CD4-positive, alpha-beta memory T cell (primary cell): ENCODE data around the gene CERS5. TPM values are rescaled to one million over a fixed set of nuclear protein-coding genes. Genes with fewer than 3 reads are reported as not detected.

Experiments used
- CTCF ChIA-PET: fragments of 350-600 bp; sonication (Branson Sonifier 250); formaldehyde crosslinking; loops from one replicate; lab custom pipeline; 2021; ENCODE audit warnings: inconsistent platforms; ENCODE audit not compliant: partially characterized antibody; lab: Charles Lee
- POLR2A ChIA-PET: fragments of 350-600 bp; sonication (Branson Sonifier 250); formaldehyde crosslinking; loops from one replicate; lab custom pipeline; 2021; ENCODE audit not compliant: partially characterized antibody; lab: Charles Lee
- DNase-seq, 5 donors: peaks; one replicate each; pipeline versions ENCODE4 v3.0.0 to v3.0.0-alpha.2; 2020 to 2022; ENCODE audit warnings: mixed read lengths in 1 of 5
- H3K27ac ChIP-seq: one replicate; pipeline ENCODE4 v1.7.0; 2013; ENCODE audit warnings: low read depth, low read length
- H3K27me3 ChIP-seq: 2 replicates; pipeline ENCODE4 v1.7.0; 2013; ENCODE audit warnings: mild to moderate bottlenecking, low read length, moderate library complexity; ENCODE audit not compliant: insufficient read depth
- H3K36me3 ChIP-seq: 2 replicates; pipeline ENCODE4 v1.7.0; 2013; ENCODE audit warnings: mild to moderate bottlenecking, low read length, moderate library complexity; ENCODE audit not compliant: insufficient read depth
- H3K4me1 ChIP-seq: 2 replicates; pipeline ENCODE4 v1.7.0; 2013; ENCODE audit warnings: mild to moderate bottlenecking, low read length, moderate library complexity; ENCODE audit not compliant: insufficient read depth
- H3K4me3 ChIP-seq, 2 donors: one replicate each; pipeline ENCODE4 v1.7.0; 2013; ENCODE audit warnings: low read length in 2 of 2, mild to moderate bottlenecking in 1 of 2
- H3K9me3 ChIP-seq, 2 donors: one replicate each; pipeline ENCODE4 v1.7.0; 2013; ENCODE audit warnings: low read length in 2 of 2, control low read depth in 1 of 2; ENCODE audit not compliant: control insufficient read depth in 1 of 2
- H3K27ac Mint-ChIP-seq, 7 donors: one replicate each; pipeline ENCODE4 v1.8.0; 2020 to 2021; ENCODE audit warnings: mixed read lengths in 7 of 7, mild to moderate bottlenecking in 6 of 7, inconsistent platforms in 3 of 7, moderate library complexity in 3 of 7
- H3K27me3 Mint-ChIP-seq, 2 donors: one replicate each; pipeline ENCODE4 v1.8.0; 2020 to 2021; ENCODE audit warnings: mixed read lengths in 2 of 2
- H3K36me3 Mint-ChIP-seq, 2 donors: one replicate each; pipeline ENCODE4 v1.8.0; 2020 to 2021; ENCODE audit warnings: mixed read lengths in 2 of 2, inconsistent platforms in 1 of 2, mild to moderate bottlenecking in 1 of 2
- H3K4me1 Mint-ChIP-seq, 4 donors: one replicate each; pipeline ENCODE4 v1.8.0; 2020 to 2021; ENCODE audit warnings: mixed read lengths in 4 of 4, mild to moderate bottlenecking in 1 of 4
- H3K4me3 Mint-ChIP-seq, 8 donors: one replicate each; pipeline ENCODE4 v1.8.0; 2020 to 2021; ENCODE audit warnings: mixed read lengths in 8 of 8, mild to moderate bottlenecking in 7 of 8, moderate library complexity in 6 of 8, inconsistent platforms in 3 of 8
- H3K9me3 Mint-ChIP-seq, 8 donors: one replicate each; pipeline ENCODE4 v1.8.0; 2020 to 2021; ENCODE audit warnings: mixed read lengths in 8 of 8, mild to moderate bottlenecking in 5 of 8, inconsistent platforms in 3 of 8, moderate library complexity in 1 of 8
- intact Hi-C: fragments of 100-400 bp; cut with micrococcal nuclease; formaldehyde crosslinking; loops from one replicate; pipeline ENCODE4 v1.15.1; 2023
- polyA plus RNA-seq, 2 donors: library from polyadenylated mRNA; unstranded; fragments of 300-500 nt; fragmentation: Illumina TruSeq; gene quantifications; one replicate each; pipeline ENCODE4 v1.2.3, GENCODE V29; 2021
- total RNA-seq, 2 experiments: library from RNA; stranded (reverse); gene quantifications; one replicate each; pipeline ENCODE4 v1.2.3, GENCODE V29; 2021

CERS5 gene
- total and polyA plus RNA-seq, 4 experiments from 2014 or later, result 42.1 to 62.7 (median 46.6) TPM

DNA sequence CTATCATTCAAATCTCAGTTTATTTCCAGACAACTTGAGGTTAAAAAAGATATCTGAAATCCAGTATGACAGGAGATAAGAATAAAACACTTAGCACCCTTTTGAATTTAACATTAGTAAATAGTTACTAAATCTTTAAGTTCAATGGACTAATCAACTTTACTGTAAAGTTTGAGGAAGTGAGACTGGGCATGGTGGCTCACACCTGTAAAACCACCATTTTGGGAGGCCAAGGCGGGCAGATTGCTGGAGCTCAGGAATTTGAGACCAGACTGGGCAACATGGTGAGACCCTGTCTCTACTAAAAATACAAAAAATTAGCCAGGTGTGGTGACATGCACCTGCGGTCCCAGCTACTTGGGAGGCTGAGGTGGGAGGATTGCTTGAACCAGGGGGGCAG lies 40.3 kb upstream of the CERS5 start:
- Mint-ChIP-seq H3K36me3 (peaks cover 24 to 31% of the 10 kb centered on the region in 2 donors), H3K4me3 (no peak overlapping the region), H3K27ac (peak overlapping the region in 2 of 7 donors; percentile 27 to 56), H3K9me3 (no peaks in the 10 kb centered on the region), H3K4me1 (peaks cover 12 to 27% (median 17%) of the 10 kb centered on the region in 4 donors), H3K27me3 (no peaks in the 10 kb centered on the region)
- ChIA-PET CTCF (interaction anchor here (1.3 to 2.4 kb wide), 2 partner anchors 12 to 20 kb away, joined by 3 to 6 read pairs; no protein-coding TSS in a partner anchor), POLR2A (interaction anchor here (0.9 to 1.0 kb wide), 3 partner anchors 14 to 16 kb away, joined by 3 to 4 read pairs (median 4); no protein-coding TSS in a partner anchor)
- intact Hi-C loops, result no loop called here
- Histone ChIP-seq H3K27me3 (no peaks in the 10 kb centered on the region), H3K36me3 (peaks cover 12% of the 10 kb centered on the region), H3K9me3 (no peaks in the 10 kb centered on the region), H3K4me3 (no peak overlapping the region), H3K4me1 (peaks cover 24% of the 10 kb centered on the region), H3K27ac (no peak overlapping the region)
- DNase-seq, result no peak

DNA sequence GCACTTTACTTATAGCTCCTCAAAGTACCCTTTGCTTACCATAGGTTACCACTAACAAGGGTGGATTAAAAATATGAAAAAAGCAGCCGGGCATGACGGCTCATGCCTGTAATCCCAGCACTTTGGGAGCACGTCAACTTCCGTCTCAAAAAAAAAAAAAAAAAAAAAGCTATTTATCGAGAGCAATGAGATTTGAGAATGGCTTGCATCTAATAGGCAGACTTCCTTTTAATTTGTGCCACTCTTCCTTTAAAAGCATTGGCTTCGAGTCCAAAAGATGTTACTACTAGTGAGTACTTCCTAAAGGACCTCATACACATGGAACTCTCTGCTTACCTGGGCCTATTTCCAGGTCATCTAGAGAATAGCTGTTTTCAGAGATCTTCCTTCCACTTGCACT lies 38.5 kb upstream of the CERS5 start:
- H3K27ac ChIP-seq, result no peak overlapping the region
- intact Hi-C loops, result no loop called here
- Mint-ChIP-seq H3K27me3 (no peaks in the 10 kb centered on the region), H3K4me3 (no peak overlapping the region), H3K36me3 (peaks cover 31 to 40% of the 10 kb centered on the region in 2 donors), H3K27ac (no peak overlapping the region), H3K9me3 (no peaks in the 10 kb centered on the region), H3K4me1 (peaks cover 2 to 9% (median 4%) of the 10 kb centered on the region in 4 donors)
- H3K4me3 ChIP-seq, result no peak overlapping the region
- peaks cover 6% of the 10 kb centered on the region for H3K4me1 ChIP-seq
- no peaks in the 10 kb centered on the region for H3K27me3 ChIP-seq
- DNase-seq, result no peak
- CTCF ChIA-PET, result interaction anchor here (0.7 kb wide), 3 partner anchors 9 to 180 kb away, joined by 3 read pairs; no protein-coding TSS in a partner anchor
- peaks cover 23% of the 10 kb centered on the region for H3K36me3 ChIP-seq
- POLR2A ChIA-PET, result interaction anchor here (0.6 kb wide), 1 partner anchor 48 kb away, joined by 3 read pairs; no protein-coding TSS in a partner anchor
- H3K9me3 ChIP-seq, result no peaks in the 10 kb centered on the region

DNA sequence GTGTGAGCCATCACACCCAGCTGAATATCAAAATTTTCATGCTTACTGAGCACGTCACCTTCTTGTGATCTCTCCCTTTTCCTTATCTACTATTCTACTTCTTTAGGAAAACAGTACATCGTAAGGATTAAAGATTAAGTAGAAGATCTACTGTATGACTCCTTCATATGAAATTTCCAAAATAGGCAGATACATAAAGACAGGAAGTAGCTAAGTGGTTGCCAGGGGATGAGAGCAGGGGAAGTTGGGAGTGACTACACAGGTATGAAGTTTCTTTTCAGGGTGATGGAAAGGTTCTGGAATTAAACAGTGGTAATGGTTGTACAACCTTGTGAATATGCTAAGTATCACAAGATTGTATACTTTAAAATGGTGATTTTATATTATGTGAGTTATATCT lies 36.5 kb upstream of the CERS5 start:
- Histone ChIP-seq H3K36me3 (peaks cover 29% of the 10 kb centered on the region), H3K27me3 (no peaks in the 10 kb centered on the region), H3K27ac (no peak overlapping the region), H3K9me3 (no peaks in the 10 kb centered on the region), H3K4me3 (no peak overlapping the region), H3K4me1 (no peaks in the 10 kb centered on the region)
- no peak for DNase-seq
- intact Hi-C loops, result no loop called here
- Mint-ChIP-seq H3K4me1 (peaks cover 0 to 5% (median 2%) of the 10 kb centered on the region in 4 donors), H3K9me3 (no peaks in the 10 kb centered on the region), H3K4me3 (no peak overlapping the region), H3K27me3 (no peaks in the 10 kb centered on the region), H3K27ac (peak overlapping the region in 1 of 7 donors; percentile 11), H3K36me3 (peaks cover 42 to 52% of the 10 kb centered on the region in 2 donors)
- CTCF ChIA-PET, result interaction anchor here (1.6 kb wide), 1 partner anchor 17 kb away, joined by 4 read pairs; no protein-coding TSS in a partner anchor
- POLR2A ChIA-PET, result no interaction called here

DNA sequence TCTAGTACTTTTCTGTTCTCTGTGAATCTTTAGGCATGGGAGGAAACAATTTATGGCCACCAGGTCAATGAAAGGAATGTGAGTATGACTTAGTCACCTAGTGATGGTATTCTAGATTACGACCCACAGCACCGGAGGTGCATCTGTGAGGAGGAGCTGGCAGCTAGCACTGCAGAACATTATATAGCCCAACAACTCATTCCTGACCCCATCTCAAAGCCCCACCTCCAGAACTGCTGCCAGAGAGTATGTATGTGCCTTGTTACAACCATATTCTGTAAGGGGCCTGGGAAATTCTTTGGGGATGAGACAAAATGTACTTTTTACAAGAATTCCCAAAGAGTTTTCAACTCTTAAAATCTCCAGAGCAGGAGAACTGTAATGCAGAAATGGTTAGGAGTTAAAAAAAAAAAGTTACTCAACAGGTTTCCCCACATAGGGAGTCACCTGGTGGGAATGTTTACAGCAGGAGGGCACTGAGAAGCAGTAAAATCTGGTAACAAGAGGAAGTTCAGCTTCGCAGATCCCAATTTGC lies 34.9 kb upstream of the CERS5 start:
- Histone ChIP-seq H3K27ac (no peak overlapping the region), H3K4me1 (no peaks in the 10 kb centered on the region), H3K9me3 (no peaks in the 10 kb centered on the region), H3K27me3 (no peaks in the 10 kb centered on the region), H3K36me3 (peaks cover 35% of the 10 kb centered on the region), H3K4me3 (no peak overlapping the region)
- Mint-ChIP-seq H3K4me3 (no peak overlapping the region), H3K4me1 (peaks cover 0 to 5% (median 1%) of the 10 kb centered on the region in 4 donors), H3K36me3 (peaks cover 48 to 56% of the 10 kb centered on the region in 2 donors), H3K27ac (peak overlapping the region in 1 of 7 donors; percentile 70), H3K9me3 (no peaks in the 10 kb centered on the region), H3K27me3 (no peaks in the 10 kb centered on the region)
- ChIA-PET CTCF (interaction anchor here (1.2 kb wide), 1 partner anchor 26 kb away, joined by 3 read pairs; no protein-coding TSS in a partner anchor), POLR2A (no interaction called here)
- no peak for DNase-seq
- intact Hi-C loops, result no loop called here

DNA sequence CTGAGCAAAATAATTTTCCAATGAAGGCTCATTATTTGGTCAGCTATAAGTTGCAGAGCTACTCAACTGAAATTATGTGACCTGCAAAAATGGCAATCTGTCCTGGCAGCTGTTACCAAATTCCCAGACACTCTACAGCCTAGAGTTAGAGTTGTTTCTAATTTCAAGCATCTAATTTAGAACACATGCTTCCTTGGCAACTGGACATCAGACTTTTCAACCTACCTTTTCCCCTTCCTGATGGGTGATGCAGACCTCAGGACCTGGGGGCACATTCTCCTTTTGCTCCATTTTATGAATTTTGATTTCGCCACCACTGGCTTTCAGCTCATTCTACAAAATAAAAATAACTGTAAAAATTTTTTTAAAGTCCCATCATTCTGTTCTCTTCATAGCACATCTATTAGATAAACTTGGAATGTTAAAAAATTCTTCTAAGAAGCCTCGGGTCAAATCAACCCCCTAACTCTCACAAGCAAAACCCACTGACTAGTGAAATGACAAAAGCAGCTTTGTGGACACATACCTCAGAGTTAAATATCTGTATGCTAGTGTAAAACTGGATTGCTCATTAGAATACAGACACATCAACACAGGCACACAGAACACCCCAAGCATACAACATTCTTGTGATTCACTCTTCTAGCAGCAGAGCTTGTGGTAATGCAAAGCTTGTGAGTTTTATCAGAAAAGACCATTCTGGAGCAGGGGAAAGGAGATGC lies 33.5 kb upstream of the CERS5 start:
- H3K27ac Mint-ChIP-seq, result no peak overlapping the region
- no peak overlapping the region for H3K4me3 Mint-ChIP-seq
- H3K9me3 Mint-ChIP-seq, result no peaks in the 10 kb centered on the region
- ChIA-PET CTCF (interaction anchor here (1.1 to 1.9 kb wide), 6 partner anchors 11 to 131 kb away, joined by 3 to 5 read pairs (median 4); no protein-coding TSS in a partner anchor), POLR2A (no interaction called here)
- intact Hi-C loops, result no loop called here
- peaks cover 0 to 3% (median under 1%) of the 10 kb centered on the region in 4 donors for H3K4me1 Mint-ChIP-seq
- Histone ChIP-seq H3K4me3 (no peak overlapping the region), H3K9me3 (no peaks in the 10 kb centered on the region), H3K4me1 (no peaks in the 10 kb centered on the region), H3K27ac (no peak overlapping the region), H3K36me3 (peaks cover 34% of the 10 kb centered on the region), H3K27me3 (no peaks in the 10 kb centered on the region)
- no peaks in the 10 kb centered on the region for H3K27me3 Mint-ChIP-seq
- H3K36me3 Mint-ChIP-seq, result peaks cover 49 to 60% of the 10 kb centered on the region in 2 donors
- no peak for DNase-seq

DNA sequence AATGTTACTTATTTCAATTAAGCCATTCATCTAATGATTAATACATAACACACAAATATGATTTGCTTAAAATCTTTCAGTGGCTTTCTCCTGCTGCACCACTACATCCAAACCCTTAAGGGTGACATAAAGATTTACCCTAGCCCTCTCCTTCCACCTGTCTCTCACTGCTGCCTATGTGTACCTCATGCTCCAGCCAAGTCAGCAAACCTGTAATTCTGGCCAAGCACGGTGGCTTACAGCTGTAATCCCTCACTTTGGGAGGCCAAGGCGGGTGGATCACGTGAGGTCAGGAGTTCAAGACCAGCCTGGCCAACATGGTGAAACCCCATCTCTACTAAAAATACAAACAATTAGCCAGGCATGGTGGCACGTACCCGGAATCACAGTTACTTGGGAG lies 31.7 kb upstream of the CERS5 start:
- peaks cover 23% of the 10 kb centered on the region for H3K36me3 ChIP-seq

GRCh38 chr12:50197297-50197727 lies 30.1 kb upstream of the CERS5 start:
- Mint-ChIP-seq H3K36me3 (peaks cover 35 to 47% of the 10 kb centered on the region in 2 donors), H3K4me3 (no peak overlapping the region), H3K27me3 (no peaks in the 10 kb centered on the region), H3K4me1 (peaks cover 0 to 6% (median 1%) of the 10 kb centered on the region in 4 donors), H3K9me3 (no peaks in the 10 kb centered on the region), H3K27ac (peak overlapping the region in 1 of 7 donors; percentile 53)
- no peaks in the 10 kb centered on the region for H3K27me3 ChIP-seq
- POLR2A ChIA-PET, result no interaction called here
- intact Hi-C loops, result no loop called here
- no peak overlapping the region for H3K27ac ChIP-seq
- H3K9me3 ChIP-seq, result no peaks in the 10 kb centered on the region
- no peak overlapping the region for H3K4me3 ChIP-seq
- CTCF ChIA-PET, result interaction anchor here (1.5 to 2.0 kb wide), 2 partner anchors 86 to 123 kb away, joined by 3 to 5 read pairs; partner anchors contain the start of gene COX14
- no peak for DNase-seq
- H3K4me1 ChIP-seq, result no peaks in the 10 kb centered on the region
- H3K36me3 ChIP-seq, result peaks cover 22% of the 10 kb centered on the region

More for the DNA sequence above, 31.7 kb upstream of the CERS5 start:
- intact Hi-C loops, result no loop called here
- no peaks in the 10 kb centered on the region for H3K9me3 ChIP-seq
- H3K9me3 Mint-ChIP-seq, result no peaks in the 10 kb centered on the region
- ChIA-PET CTCF (interaction anchor here (1.6 kb wide), 1 partner anchor 112 kb away, joined by 3 read pairs; no protein-coding TSS in a partner anchor), POLR2A (no interaction called here)
- peaks cover 37 to 48% of the 10 kb centered on the region in 2 donors for H3K36me3 Mint-ChIP-seq
- H3K4me1 Mint-ChIP-seq, result peaks cover 0 to 3% (median under 1%) of the 10 kb centered on the region in 4 donors
- H3K27ac ChIP-seq, result no peak overlapping the region
- H3K4me3 ChIP-seq, result no peak overlapping the region
- no peak overlapping the region for H3K4me3 Mint-ChIP-seq
- H3K27ac Mint-ChIP-seq, result peak overlapping the region in 1 of 7 donors; percentile 57
- no peak for DNase-seq
- H3K27me3 ChIP-seq, result no peaks in the 10 kb centered on the region
- H3K27me3 Mint-ChIP-seq, result no peaks in the 10 kb centered on the region
- no peaks in the 10 kb centered on the region for H3K4me1 ChIP-seq
